Epidermal melanocyte (primary cell): ENCODE data around the gene OBSL1.

ENCODE experiments used
- DNase-seq: peaks from one replicate; pipeline ENCODE4 v3.0.0; 2011; ENCODE audit warnings: low spot score; ENCODE audit not compliant: insufficient read length

The OBSL1 gene

GRCh38 chr2:219514836-219515235 is 56.5 kb downstream of the OBSL1 start:
- DNase-seq, result no peak

- DNase-seq, result no peak
Measured at GRCh38 chr2:219514196-219514761, 57.1 kb downstream of the OBSL1 start, which contains the start of gene ASIC4. Gene ASIC4, plus strand, starts transcription at chr2:219514482. Its CDS starts 243 bp downstream, at chr2:219514725.

GRCh38 chr2:219513787-219514186 is 57.6 kb downstream of the OBSL1 start:
- DNase-seq, result no peak

- DNase-seq, result no peak
Measured at GRCh38 chr2:219512524-219513216, 58.7 kb downstream of the OBSL1 start.

GRCh38 chr2:219511547-219512325 is 59.6 kb downstream of the OBSL1 start:
- no peak for DNase-seq

- no peak for DNase-seq
Measured at GRCh38 chr2:219510512-219511135, 60.7 kb downstream of the OBSL1 start.

- peak; percentile 64 for DNase-seq
Measured at GRCh38 chr2:219509780-219510511, 61.4 kb downstream of the OBSL1 start.

- DNase-seq, result no peak
Measured at GRCh38 chr2:219508971-219509779, 62.2 kb downstream of the OBSL1 start.

GRCh38 chr2:219508444-219508734 is 63.0 kb downstream of the OBSL1 start:
- DNase-seq, result no peak

- DNase-seq, result no peak
Measured at GRCh38 chr2:219507581-219508443, 63.5 kb downstream of the OBSL1 start.

GRCh38 chr2:219506802-219507526 is 64.4 kb downstream of the OBSL1 start:
- no peak for DNase-seq

- no peak for DNase-seq
Measured at GRCh38 chr2:219506153-219506801, 65.1 kb downstream of the OBSL1 start.

GRCh38 chr2:219505585-219505984 is 65.8 kb downstream of the OBSL1 start:
- no peak for DNase-seq

GRCh38 chr2:219502618-219503017 is 68.7 kb downstream of the OBSL1 start:
- no peak for DNase-seq

GRCh38 chr2:219501849-219502248 is 69.5 kb downstream of the OBSL1 start:
- DNase-seq, result no peak
